Lower lobe of right lung (tissue), 2 donors: ENCODE measurements around the gene NEURL1. TPM values are rescaled to one million over a fixed set of nuclear protein-coding genes. Genes with fewer than 3 reads are reported as not detected.

Experiments
- ATAC-seq, 2 donors: fragments of 200-7000 bp; cut with Tn5 transposase; one replicate each; pipeline ENCODE4 v1.9.1; 2020 to 2022; ENCODE audit warnings: mild to moderate bottlenecking in 2 of 2, moderate library complexity in 2 of 2
- DNase-seq: peaks from one replicate; pipeline ENCODE4 v3.0.0-alpha.2; 2020
- H3K27ac ChIP-seq: fragments of 200-600 bp; one replicate; pipeline ENCODE4 v1.8.0; 2022
- H3K27me3 ChIP-seq: fragments of 200-600 bp; one replicate; pipeline ENCODE4 v1.8.0; 2022; ENCODE audit warnings: low read depth
- H3K36me3 ChIP-seq: fragments of 200-600 bp; one replicate; pipeline ENCODE4 v1.8.0; 2022; ENCODE audit warnings: mild to moderate bottlenecking
- H3K4me1 ChIP-seq: fragments of 200-600 bp; one replicate; pipeline ENCODE4 v1.8.0; 2022
- H3K4me3 ChIP-seq: fragments of 200-600 bp; one replicate; pipeline ENCODE4 v1.8.0; 2022; ENCODE audit warnings: mild to moderate bottlenecking
- H3K9me3 ChIP-seq: fragments of 200-600 bp; one replicate; pipeline ENCODE4 v1.8.0; 2022
- intact Hi-C: fragments of 100-400 bp; cut with DNase I; formaldehyde crosslinking; loops from one replicate; pipeline ENCODE4 v1.11.0; 2022
- total RNA-seq: library from RNA; stranded (reverse); fragmentation: NEBNext Ultra II Directional; extraction: Animal tissue kit (Norgen Biotek cat#: 25700); gene quantifications from one replicate; pipeline ENCODE4 v1.2.1, GENCODE V29; 2021
- TF ChIP-seq, protein P1 (sequence below): fragments of 200-600 bp; IDR thresholded peaks from one replicate; pipeline ENCODE4 v1.8.0; 2022; ENCODE audit warnings: antibody characterized with exemption, mild to moderate bottlenecking
- donor health status: DM: no; HTN: yes; CAD: no; lungs with severe emphysema.

NEURL1 gene
- total RNA-seq, 1 donor from 2014 or later, result 0.95 TPM

DNA sequence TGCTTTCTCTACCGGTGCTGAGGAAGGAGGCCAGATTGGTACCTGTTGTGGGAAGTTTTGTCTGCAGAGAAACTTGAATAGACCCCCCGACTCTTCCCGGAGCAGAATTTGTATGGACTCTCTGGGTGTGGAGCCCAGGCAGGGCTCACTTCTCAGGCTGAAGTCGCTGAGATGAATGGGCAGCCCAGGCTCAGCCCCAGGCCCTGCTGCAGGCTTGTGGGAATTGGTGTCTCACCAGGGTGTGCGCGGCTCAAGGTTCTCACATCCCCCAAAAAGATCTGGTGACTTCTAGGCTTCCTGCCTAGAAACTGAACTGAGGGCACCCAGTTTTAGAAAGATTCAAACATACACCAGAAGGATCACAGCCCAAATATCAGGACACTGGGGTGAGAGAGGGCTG, 103.5 kb downstream of the NEURL1 start:
- DNase-seq (no peak), ATAC-seq (no peak)
- intact Hi-C loops, result no loop called here
- Histone ChIP-seq H3K27ac (no peak overlapping the region), H3K4me1 (no peaks in the 10 kb centered on the region), H3K27me3 (no peaks in the 10 kb centered on the region), H3K9me3 (no peaks in the 10 kb centered on the region), H3K36me3 (peaks cover 3% of the 10 kb centered on the region), H3K4me3 (no peak overlapping the region)
- TF ChIP-seq, protein P1, sequence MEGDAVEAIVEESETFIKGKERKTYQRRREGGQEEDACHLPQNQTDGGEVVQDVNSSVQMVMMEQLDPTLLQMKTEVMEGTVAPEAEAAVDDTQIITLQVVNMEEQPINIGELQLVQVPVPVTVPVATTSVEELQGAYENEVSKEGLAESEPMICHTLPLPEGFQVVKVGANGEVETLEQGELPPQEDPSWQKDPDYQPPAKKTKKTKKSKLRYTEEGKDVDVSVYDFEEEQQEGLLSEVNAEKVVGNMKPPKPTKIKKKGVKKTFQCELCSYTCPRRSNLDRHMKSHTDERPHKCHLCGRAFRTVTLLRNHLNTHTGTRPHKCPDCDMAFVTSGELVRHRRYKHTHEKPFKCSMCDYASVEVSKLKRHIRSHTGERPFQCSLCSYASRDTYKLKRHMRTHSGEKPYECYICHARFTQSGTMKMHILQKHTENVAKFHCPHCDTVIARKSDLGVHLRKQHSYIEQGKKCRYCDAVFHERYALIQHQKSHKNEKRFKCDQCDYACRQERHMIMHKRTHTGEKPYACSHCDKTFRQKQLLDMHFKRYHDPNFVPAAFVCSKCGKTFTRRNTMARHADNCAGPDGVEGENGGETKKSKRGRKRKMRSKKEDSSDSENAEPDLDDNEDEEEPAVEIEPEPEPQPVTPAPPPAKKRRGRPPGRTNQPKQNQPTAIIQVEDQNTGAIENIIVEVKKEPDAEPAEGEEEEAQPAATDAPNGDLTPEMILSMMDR, result no peak

DNA sequence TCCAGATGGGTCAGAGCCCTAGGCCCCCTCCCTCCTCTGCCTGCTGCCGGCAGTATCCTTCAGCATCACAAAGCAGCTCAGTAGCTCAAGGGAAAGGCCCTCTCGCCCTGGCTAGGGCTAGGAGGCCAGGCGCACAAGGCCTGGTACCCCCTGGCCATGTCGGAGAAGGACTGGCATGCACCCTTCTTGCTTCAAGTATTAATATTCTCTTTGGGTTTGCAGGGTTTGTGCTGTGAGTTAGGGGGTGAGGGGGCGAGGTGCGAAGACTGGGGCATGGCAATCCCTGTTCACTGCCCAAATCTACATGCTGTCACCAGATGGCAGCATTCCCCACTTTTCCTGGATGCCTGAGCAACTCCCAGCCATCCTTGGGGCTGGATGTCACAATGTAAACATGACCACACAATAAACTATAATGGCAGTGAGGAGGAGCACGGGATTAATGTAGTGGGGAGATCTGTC, 105.2 kb downstream of the NEURL1 start:
- Histone ChIP-seq H3K36me3 (peaks cover 20% of the 10 kb centered on the region), H3K9me3 (no peaks in the 10 kb centered on the region), H3K27me3 (no peaks in the 10 kb centered on the region), H3K27ac (no peak overlapping the region), H3K4me1 (no peaks in the 10 kb centered on the region), H3K4me3 (no peak overlapping the region)
- TF ChIP-seq, protein P1, result peak; percentile 54
- DNase-seq (no peak), ATAC-seq (peak; percentile 26 to 60)
- intact Hi-C loops, result no loop called here

DNA sequence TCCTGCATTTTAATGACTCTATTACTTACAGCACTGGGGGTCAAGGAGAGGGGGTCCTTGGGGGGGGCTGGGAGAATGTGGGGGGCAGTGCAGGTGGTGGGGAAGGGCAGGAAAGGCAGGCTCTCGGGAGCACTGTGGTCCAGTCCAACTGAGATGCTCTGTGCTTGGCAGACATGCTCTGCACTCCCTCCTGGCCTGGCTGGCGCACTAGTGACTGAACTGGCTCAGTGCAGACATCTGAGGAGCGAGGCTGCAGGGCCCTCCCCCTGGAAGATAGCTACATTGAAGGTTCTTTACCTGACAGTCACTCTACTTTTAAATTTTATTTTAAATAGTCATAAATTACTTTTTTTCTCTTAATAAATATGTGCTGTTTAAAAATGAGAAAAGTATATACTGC, 105.7 kb downstream of the NEURL1 start:
- no peaks in the 10 kb centered on the region for H3K9me3 ChIP-seq
- H3K27ac ChIP-seq, result no peak overlapping the region
- DNase-seq (no peak), ATAC-seq (no peak)
- peaks cover 24% of the 10 kb centered on the region for H3K36me3 ChIP-seq
- TF ChIP-seq, protein P1, result no peak
- H3K4me3 ChIP-seq, result no peak overlapping the region
- H3K27me3 ChIP-seq, result no peaks in the 10 kb centered on the region
- intact Hi-C loops, result no loop called here
- H3K4me1 ChIP-seq, result no peaks in the 10 kb centered on the region

DNA sequence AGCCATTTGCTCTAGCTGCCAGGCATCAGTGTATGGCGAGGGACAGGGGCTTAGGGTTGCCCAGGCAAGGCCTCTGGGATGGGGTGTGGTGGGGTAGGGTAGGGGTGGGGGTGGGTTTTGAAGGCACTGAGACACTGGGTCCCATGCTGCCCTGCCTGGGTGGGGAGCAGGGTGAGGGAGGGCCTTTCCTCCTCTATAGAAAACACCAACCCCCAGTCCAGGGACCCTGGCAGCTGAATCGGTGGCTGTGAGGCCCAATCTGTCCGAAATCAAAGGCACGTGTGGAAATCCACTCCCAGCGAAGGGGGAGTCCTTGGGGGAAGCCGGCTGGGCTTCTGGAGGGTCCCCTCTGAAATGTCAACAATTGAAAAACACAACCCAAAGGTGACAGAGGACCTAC, 106.4 kb downstream of the NEURL1 start:
- Histone ChIP-seq H3K27ac (no peak overlapping the region), H3K4me3 (no peak overlapping the region), H3K4me1 (no peaks in the 10 kb centered on the region), H3K27me3 (no peaks in the 10 kb centered on the region), H3K9me3 (no peaks in the 10 kb centered on the region), H3K36me3 (peaks cover 31% of the 10 kb centered on the region)
- intact Hi-C loops, result no loop called here
- ATAC-seq (no peak), DNase-seq (no peak)
- TF ChIP-seq, protein P1, result no peak

DNA sequence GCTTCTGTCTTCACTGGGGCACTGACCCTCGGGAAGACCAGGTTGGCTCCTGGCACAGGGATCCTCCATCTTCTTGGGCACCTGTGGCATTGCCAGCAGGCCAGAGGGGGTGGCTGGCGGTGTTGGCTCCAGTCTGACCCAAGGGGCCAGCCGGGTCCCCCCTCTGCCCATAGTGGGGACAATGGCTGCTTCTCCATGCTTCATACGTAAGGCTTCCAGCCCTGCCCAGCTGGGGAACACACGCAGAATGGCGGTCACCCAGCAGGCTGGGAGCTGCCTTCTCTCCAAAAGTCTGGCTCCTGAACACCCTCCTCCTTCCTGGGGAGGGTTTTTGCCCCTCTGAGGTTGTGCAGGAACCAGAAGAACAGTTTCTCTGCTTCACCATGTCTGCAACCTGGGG, 106.8 kb downstream of the NEURL1 start:
- H3K9me3 ChIP-seq, result no peaks in the 10 kb centered on the region
- TF ChIP-seq, protein P1, result no peak
- H3K27ac ChIP-seq, result no peak overlapping the region
- intact Hi-C loops, result no loop called here
- DNase-seq (no peak), ATAC-seq (no peak)
- no peaks in the 10 kb centered on the region for H3K4me1 ChIP-seq
- peaks cover 35% of the 10 kb centered on the region for H3K36me3 ChIP-seq
- H3K4me3 ChIP-seq, result no peak overlapping the region
- no peaks in the 10 kb centered on the region for H3K27me3 ChIP-seq
